AG10803 (cell line): ENCODE results near the gene LTBP4.
A peak's percentile ranks its signal among the peaks of the same experiment; 100 is the strongest.
"Not testable (repeated sequence)": the region's sequence is repeated elsewhere in the genome, so short reads cannot be mapped to it uniquely, and the experiment has no call there.

Source experiments
- DNase-seq: peaks from one replicate; pipeline ENCODE4 v3.0.0; 2010; ENCODE audit warnings: low read depth
- H3K4me3 ChIP-seq: 2 replicates; pipeline ENCODE4 v1.5.1; 2011; ENCODE audit warnings: mild to moderate bottlenecking, low read length, control low read depth
- CTCF ChIP-seq: conservative IDR thresholded peaks from 2 replicates; pipeline ENCODE4 v1.5.1; 2011; ENCODE audit warnings: mild to moderate bottlenecking, low read length, control low read depth, inconsistent platforms

Gene LTBP4

GRCh38 chr19:40650749-40651305, 49.7 kb downstream of the LTBP4 start:
- peak; percentile 98 for DNase-seq
- no peak overlapping the region for H3K4me3 ChIP-seq
- TF ChIP-seq CTCF = no peak

GRCh38 chr19:40652303-40652702, 51.1 kb downstream of the LTBP4 start:
- DNase-seq, H3K4me3 ChIP-seq: not testable (repeated sequence)

- DNase-seq, H3K4me3 ChIP-seq: not testable (repeated sequence)
Measured at GRCh38 chr19:40655684-40656083, 54.5 kb downstream of the LTBP4 start.

GRCh38 chr19:40658031-40658430, 56.9 kb downstream of the LTBP4 start:
- TF ChIP-seq CTCF = no peak
- H3K4me3 ChIP-seq = no peak overlapping the region

GRCh38 chr19:40659116-40659515, 57.9 kb downstream of the LTBP4 start:
- no peak for DNase-seq
- no peak overlapping the region for H3K4me3 ChIP-seq
- TF ChIP-seq CTCF = no peak

More at GRCh38 chr19:40658031-40658430, 56.9 kb downstream of the LTBP4 start:
- no peak for DNase-seq

GRCh38 chr19:40659566-40659965, 58.4 kb downstream of the LTBP4 start:
- no peak for DNase-seq
- no peak overlapping the region for H3K4me3 ChIP-seq
- no peak for TF ChIP-seq CTCF

- no peak for DNase-seq
- TF ChIP-seq CTCF = no peak
- no peak overlapping the region for H3K4me3 ChIP-seq
Measured at GRCh38 chr19:40661616-40662015, 60.4 kb downstream of the LTBP4 start.

GRCh38 chr19:40662925-40663694, 61.9 kb downstream of the LTBP4 start:
- H3K4me3 ChIP-seq = peak overlapping the region; percentile 62
- peak; percentile 74; the same call in 1 of the 2 replicates for TF ChIP-seq CTCF
- DNase-seq = peak; percentile 78
